Right ventricle myocardium superior (tissue), 1 donor: Measurements from ENCODE around the gene TOR1AIP1. TPM values are rescaled to one million over a fixed set of nuclear protein-coding genes. Genes with fewer than 3 reads are reported as not detected.

Experiments used
- ATAC-seq: fragments of 200-7000 bp; cut with Tn5 transposase; one replicate; pipeline ENCODE4 v1.9.1; 2020; ENCODE audit warnings: mild to moderate bottlenecking; ENCODE audit not compliant: poor library complexity
- DNase-seq: peaks from one replicate; pipeline ENCODE4 v3.0.0-alpha.2; 2020
- intact Hi-C: fragments of 100-400 bp; cut with DNase I; formaldehyde crosslinking; loops from one replicate; pipeline ENCODE4 v1.11.2; 2022
- total RNA-seq: library from RNA; stranded (reverse); fragmentation: NEBNext Ultra II Directional; extraction: Animal tissue kit (Norgen Biotek cat#: 25700); gene quantifications from one replicate; pipeline ENCODE4 v1.2.1, GENCODE V29; 2021
- donor health status: DM: no; HTN: yes; CAD: no; lungs with severe emphysema.

The TOR1AIP1 gene
- total RNA-seq, 1 donor from 2014 or later, result 35.3 TPM

DNA sequence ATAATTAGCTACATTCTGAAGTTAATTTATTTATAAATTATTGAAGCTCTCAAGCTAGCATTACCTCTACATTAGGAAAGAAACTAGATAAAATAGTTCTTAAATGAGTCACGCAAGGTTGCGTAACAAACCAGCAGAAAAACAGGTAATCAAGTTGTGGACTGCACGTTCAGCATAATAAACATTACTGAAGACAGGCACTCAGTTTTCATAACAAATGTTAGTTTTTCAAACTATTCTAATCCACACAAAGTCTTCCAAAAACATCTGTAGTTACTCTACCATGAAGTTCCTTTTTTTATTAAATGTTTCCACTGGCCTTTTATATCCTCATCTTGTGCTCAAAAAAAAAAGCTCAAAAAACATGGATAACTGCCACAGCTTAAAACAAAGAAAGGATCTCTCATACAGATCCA lies 5.8 kb upstream of the TOR1AIP1 start:
- intact Hi-C loops, result no loop called here
- no peak for DNase-seq
- ATAC-seq, result no peak

DNA sequence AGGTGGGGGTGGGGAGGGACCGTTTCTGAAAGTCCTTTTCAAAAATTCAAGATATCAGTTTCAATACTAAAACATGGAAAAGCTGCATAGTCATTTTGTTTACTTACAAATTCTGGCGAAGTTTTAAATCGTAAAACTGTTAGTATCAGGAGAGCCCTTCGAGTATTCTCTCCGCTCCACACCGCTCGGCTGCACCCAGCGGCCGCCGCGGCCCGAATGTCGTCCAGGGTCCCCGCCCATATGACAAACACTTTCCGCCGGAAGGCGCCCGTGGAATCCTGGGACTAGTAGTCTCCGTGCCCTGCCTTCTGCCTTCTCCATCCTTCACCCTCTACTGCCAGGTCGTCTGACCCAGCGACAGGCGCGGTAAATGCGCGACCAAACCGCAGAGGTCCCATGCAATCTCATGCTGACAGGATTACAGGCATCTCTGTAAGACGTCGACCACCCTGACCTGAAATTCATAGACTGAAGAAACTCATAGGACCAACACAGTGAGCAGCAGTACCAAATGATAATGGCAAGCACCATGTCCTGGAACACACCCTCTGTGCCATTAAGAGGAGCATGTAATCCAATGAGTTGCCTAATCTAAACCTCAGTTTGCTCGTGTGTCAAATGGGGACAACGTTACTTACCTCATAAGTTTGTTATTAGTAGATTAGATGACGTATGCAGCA lies 4.4 kb upstream of the TOR1AIP1 start, which contains the start of gene TOR1AIP2:
TOR1AIP2 (minus strand) TSS at position 218 of the 680 bp plus-strand sequence. CDS start 25,138 bp downstream, outside the sequence.
- intact Hi-C loops, result no loop called here
- peak; percentile 95 for DNase-seq
- ATAC-seq, result peak; percentile 75

DNA sequence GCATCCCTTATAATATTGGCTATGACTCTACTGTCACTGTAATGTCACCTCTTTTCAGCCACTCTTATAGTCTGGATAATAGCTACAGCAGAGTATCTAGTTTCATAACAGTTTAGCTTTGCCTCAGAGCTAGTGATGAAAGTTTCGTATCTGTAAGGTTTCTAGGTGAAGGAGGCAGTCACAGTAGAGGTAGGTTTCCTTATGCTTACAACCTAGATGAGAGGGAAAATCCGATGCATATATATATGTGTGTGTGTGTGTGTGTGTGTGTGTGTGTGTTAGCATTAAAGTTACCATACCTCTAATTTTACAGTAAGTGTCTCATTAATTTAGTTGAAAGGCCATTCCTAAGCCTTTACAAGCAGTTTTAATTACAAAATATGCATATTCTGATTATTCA lies 2.3 kb upstream of the TOR1AIP1 start:
- DNase-seq (no peak), ATAC-seq (no peak)
- intact Hi-C loops, result no loop called here

GRCh38 chr1:179881642-179882252 lies 338 bp upstream of the TOR1AIP1 start:
- ATAC-seq, result peak; percentile 45
- no peak for DNase-seq
- intact Hi-C loops, result no loop called here

GRCh38 chr1:179883040-179883744 lies 1.1 kb downstream of the TOR1AIP1 start:
- ATAC-seq, result peak; percentile 0
- intact Hi-C loops, result no loop called here
- no peak for DNase-seq

GRCh38 chr1:179883745-179884138 lies 1.7 kb downstream of the TOR1AIP1 start:
- no peak for DNase-seq
- no peak for ATAC-seq
- intact Hi-C loops, result no loop called here

DNA sequence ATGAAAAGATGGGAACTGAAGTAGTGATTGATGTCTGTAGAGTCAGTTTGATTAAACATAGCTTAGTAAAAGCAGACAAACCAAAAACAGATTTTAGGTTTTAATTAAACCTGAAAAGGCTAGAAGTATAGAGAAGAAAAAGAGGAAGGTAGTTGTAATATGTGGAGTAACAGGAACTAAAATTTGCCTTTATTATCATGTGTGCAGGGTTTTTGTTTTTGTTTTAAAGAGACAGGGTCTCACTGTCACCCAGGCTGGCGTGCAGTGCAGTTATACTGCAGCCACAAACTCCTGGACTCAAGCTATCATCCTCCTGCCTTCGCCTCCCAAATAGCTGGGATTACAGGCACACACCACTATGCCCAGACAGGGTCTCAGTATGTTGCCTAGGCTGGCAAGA lies 6.0 kb downstream of the TOR1AIP1 start:
- intact Hi-C loops, result no loop called here
- DNase-seq, result no peak
- no peak for ATAC-seq

GRCh38 chr1:179889589-179889988 lies 7.5 kb downstream of the TOR1AIP1 start:
- intact Hi-C loops, result no loop called here
- ATAC-seq, result no peak
- DNase-seq, result no peak

GRCh38 chr1:179910934-179911333 lies 28.8 kb downstream of the TOR1AIP1 start:
- ATAC-seq (no peak), DNase-seq (no peak)
- intact Hi-C loops, result no loop called here

DNA sequence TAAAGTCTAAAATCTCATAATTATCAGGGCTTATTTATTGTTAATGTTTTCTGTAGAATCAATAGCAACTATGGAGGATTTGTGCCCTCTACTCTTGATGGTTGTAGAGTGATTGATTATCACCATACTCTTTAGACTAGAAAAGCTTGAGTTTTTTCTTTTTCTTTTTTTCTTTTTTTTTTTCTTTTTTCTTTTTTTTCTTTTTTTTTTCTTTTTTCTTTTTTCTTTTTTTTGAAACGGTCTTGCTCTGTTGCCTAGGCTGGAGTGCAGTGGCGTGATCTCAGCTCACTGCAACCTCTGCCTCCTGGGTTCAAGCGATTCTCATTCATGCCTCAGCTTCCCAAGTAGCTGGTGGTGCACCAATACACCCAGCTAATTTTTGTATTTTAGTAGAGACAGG lies 29.7 kb downstream of the TOR1AIP1 start:
- DNase-seq (no peak), ATAC-seq (no peak)
- intact Hi-C loops, result no loop called here

DNA sequence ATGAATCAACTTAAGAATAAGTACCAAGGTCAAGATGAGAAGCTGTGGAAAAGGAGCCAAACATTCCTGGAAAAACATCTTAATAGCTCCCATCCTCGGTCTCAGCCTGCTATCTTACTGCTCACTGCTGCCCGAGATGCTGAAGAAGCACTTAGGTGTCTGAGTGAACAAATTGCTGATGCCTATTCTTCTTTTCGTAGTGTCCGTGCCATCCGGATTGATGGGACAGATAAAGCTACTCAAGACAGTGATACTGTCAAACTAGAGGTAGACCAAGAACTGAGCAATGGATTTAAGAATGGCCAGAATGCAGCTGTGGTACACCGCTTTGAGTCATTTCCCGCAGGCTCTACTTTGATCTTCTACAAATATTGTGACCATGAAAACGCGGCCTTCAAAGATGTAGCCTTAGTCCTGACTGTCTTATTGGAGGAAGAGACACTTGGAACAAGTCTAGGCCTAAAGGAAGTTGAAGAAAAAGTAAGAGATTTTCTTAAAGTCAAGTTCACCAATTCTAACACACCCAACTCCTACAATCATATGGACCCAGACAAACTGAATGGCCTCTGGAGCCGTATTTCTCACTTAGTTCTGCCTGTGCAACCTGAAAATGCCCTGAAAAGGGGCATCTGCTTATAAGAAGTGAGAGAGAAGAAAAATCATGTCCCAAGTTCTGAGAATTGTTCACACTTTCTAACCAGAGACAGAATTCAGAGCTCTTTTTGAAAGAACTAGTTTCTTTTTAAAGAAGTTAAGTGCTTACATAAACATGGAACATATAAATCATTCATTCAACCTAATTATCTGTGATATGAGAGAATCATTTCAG lies 35.7 kb downstream of the TOR1AIP1 start:
- DNase-seq (no peak), ATAC-seq (no peak)
- intact Hi-C loops, result no loop called here

DNA sequence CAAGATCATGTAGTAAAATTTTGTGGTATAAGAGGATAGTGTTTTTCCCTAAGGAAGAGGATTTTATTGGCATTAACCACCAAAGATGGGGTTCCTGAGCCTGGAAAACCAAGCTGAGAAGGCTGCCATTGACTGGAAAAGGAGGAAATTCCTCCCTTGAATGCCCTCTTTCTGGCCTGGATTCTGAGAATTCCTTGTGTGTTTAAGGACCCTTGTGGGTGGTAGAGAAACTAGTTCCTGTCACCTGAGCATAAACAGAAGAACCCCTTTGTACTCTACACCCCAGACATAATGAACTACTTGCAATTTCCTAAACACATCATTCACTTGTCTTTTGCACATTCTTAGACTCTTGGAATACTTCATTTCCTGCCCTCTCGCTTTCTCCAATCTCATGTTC lies 39.4 kb downstream of the TOR1AIP1 start:
- intact Hi-C loops, result no loop called here
- DNase-seq, result no peak
- no peak for ATAC-seq

DNA sequence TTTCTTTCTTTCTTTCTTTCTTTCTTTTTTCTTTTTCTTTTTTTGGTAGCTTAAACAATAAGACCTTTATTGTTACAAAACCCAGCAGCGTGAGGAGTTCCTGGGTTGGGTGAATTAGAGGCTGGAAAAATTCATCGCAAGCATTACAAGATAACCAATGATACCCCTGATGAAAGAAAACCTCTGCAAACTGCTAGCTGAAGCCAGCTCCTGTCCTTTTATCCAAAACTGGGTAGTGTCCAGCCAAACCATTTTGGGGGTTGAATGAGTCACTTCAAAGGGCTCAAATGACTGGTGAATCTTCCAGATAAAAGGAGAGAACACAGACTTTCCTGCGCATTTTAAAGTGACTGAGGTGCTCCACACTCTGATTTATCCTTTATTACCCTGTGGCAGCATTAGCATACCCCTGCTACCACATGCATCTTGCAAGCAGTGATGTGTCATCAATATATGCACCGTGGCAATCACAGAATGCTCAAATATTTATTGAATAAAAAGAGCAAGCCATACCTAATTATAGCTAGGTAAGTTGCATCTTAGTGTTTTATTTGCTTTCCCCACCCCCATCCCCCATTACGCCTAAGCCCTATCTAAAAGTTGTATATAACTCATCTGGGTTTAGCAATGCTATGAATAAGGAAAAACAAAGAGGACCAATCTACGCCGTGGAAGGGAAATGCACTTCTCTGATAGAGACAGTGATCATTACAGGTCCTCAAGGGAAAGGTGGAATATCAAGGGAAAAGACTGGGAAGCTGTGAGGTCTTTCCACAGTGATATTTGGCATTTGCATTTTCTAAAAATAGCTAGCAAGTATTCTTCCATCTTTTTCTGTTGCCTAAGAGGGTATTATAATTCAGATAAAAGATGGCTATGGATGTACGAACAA lies 40.1 kb downstream of the TOR1AIP1 start:
- intact Hi-C loops, result no loop called here
- no peak for ATAC-seq

DNA sequence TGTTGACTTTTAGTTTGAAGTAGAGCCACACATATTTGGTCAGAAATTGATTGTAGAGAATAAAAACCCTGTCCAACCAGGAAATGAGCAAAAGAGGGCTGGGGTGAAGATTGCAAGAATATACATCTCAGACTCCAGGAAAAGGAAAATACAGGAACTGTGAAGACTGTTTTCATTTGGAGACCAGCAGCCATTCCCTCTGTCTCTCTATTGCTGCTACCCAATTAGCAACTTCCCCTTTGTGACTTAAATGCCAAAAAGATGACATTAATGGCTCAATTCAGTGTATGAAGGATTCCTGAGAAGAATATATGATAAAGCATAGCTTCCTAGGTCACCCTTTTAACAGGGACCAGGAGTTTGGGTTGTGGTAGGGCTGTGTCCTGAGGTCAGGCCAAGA lies 40.9 kb downstream of the TOR1AIP1 start:
- DNase-seq, result no peak
- intact Hi-C loops, result no loop called here

More for the DNA sequence above, 40.1 kb downstream of the TOR1AIP1 start:
- no peak for DNase-seq

DNA sequence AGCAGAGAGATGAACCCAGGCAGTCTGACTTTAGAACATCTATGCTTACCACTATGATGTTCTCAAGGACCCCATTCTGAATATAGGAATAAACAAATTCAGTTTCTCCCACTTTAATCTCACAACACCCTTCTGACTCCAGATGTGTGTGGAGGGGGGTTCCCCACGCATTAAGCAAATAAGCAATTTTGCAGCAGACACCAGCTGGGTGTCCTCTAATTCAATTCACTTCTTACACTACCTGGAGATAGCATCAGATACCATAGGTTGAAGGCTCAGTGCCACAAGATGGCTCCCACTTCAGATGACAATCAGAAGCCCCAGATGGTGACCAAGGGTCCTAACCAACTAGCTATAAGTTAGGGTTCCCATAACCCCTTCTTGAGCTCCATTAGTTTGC lies 42.2 kb downstream of the TOR1AIP1 start:
- DNase-seq (no peak), ATAC-seq (no peak)
- intact Hi-C loops, result no loop called here

More for the DNA sequence above, 40.9 kb downstream of the TOR1AIP1 start:
- ATAC-seq, result no peak

- ATAC-seq (no peak), DNase-seq (no peak)
- intact Hi-C loops, result no loop called here
Observed at GRCh38 chr1:179925302-179925701, 43.2 kb downstream of the TOR1AIP1 start.

DNA sequence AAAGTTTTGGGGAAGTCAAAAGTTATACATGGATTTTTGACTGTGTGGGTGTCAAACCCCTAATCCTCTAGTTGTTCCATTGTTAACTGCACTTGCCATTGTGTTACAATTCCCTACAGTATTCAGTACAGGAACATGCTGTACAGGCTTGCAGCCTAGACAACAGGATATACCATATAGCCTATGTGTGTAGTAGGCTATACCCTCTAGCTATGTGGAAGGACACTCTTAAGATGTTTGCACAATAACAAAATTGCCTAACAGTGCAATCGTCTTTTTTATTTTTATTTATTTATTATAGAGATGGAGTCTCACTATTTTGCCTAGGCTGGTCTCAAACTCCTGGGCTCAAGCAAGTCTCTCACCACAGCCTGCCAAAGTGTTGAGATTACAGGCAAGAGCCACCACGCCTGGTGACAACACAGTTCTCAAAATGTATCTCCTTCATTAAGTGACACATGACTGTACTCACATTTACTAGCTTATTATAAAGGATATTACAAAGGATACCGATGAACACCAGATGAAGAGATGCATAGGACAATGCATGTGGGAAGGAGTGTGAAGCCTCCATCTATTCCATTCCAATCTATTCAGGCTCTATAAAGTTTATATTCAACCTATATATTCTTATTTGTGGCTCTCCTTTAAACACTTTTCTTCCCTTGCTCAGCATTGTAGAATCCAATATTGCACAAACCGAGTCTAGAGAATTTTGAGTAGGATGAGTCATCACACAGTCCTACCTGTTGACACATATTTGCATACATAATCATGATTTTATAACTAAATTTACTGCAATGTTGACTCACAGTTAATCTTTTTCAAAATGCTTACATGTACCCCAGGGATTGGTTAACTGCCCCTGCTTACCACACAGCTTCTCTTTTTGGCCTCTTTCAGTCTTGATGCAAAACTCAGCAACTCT lies 44.1 kb downstream of the TOR1AIP1 start:
- ATAC-seq (no peak), DNase-seq (no peak)
- intact Hi-C loops, result no loop called here
